Cardiac muscle cell (in vitro differentiated cells and primary cell): ENCODE results near the gene GART. TPM values are rescaled to one million over a fixed set of nuclear protein-coding genes. Genes with fewer than 3 reads are reported as not detected.

ENCODE experiments used
- DNase-seq, 2 donors: peaks; one replicate each; pipeline versions ENCODE4 v3.0.0 to v3.0.0-alpha.2; 2010 to 2017; ENCODE audit warnings: low read depth in 1 of 2, low spot score in 1 of 2
- H3K27ac ChIP-seq: fragments of 200-600 bp; sonication (generic); 2 replicates; pipeline ENCODE4 v1.5.1; 2016
- H3K27me3 ChIP-seq: fragments of 200-600 bp; sonication (generic); 2 replicates; pipeline ENCODE4 v1.6.0; 2016; ENCODE audit warnings: control low read depth
- H3K36me3 ChIP-seq: fragments of 200-600 bp; sonication (generic); 2 replicates; pipeline ENCODE4 v1.5.1; 2016; ENCODE audit warnings: control low read depth
- H3K4me1 ChIP-seq: fragments of 200-600 bp; sonication (generic); 2 replicates; pipeline ENCODE4 v1.8.1; 2017; ENCODE audit warnings: low read depth, mild to moderate bottlenecking, mixed run types
- H3K4me3 ChIP-seq: fragments of 200-600 bp; sonication (generic); 2 replicates; pipeline ENCODE4 v1.5.1; 2016; ENCODE audit warnings: mild to moderate bottlenecking
- H3K9me3 ChIP-seq: fragments of 200-600 bp; sonication (generic); 2 replicates; pipeline ENCODE4 v1.5.1; 2017; ENCODE audit warnings: low read depth, mild to moderate bottlenecking, control low read depth
- CTCF ChIP-seq: IDR thresholded peaks from 2 replicates; pipeline ENCODE4 v1.5.1; 2012; ENCODE audit warnings: low read depth, mild to moderate bottlenecking, low read length
- polyA plus RNA-seq: library from polyadenylated mRNA; unstranded; fragments of >200 nt; fragmentation: Nextera tagmentation; extraction: Ambion mirVana; gene quantifications from 2 replicates; pipeline ENCODE4 v1.2.1, GENCODE V29; 2016
- total RNA-seq: library from RNA; depleted of rRNA; stranded (reverse); fragments of >200 nt; gene quantifications from 2 replicates; pipeline ENCODE4 v1.2.3, GENCODE V29; 2016

GART gene
- total and polyA plus RNA-seq, 2 experiments from 2014 or later, result 53.7 to 129 TPM

- Histone ChIP-seq H3K27me3 (no peaks in the 10 kb centered on the region), H3K36me3 (peaks cover 89% of the 10 kb centered on the region), H3K4me3 (no peak overlapping the region), H3K4me1 (no peaks in the 10 kb centered on the region), H3K9me3 (no peaks in the 10 kb centered on the region), H3K27ac (no peak overlapping the region)
- no peak for DNase-seq
- TF ChIP-seq CTCF, result no peak
Observed at GRCh38 chr21:33558777-33559421, 17.0 kb upstream of the GART start.

GRCh38 chr21:33557447-33557846, 15.5 kb upstream of the GART start:
- Histone ChIP-seq H3K27ac (no peak overlapping the region), H3K36me3 (peaks cover 94% of the 10 kb centered on the region), H3K4me3 (no peak overlapping the region), H3K9me3 (no peaks in the 10 kb centered on the region), H3K27me3 (no peaks in the 10 kb centered on the region), H3K4me1 (no peaks in the 10 kb centered on the region)
- TF ChIP-seq CTCF, result no peak
- no peak for DNase-seq

- no peak overlapping the region for H3K27ac ChIP-seq
- H3K4me3 ChIP-seq, result no peak overlapping the region
- no peaks in the 10 kb centered on the region for H3K9me3 ChIP-seq
- peaks cover 93% of the 10 kb centered on the region for H3K36me3 ChIP-seq
- no peak for TF ChIP-seq CTCF
- no peaks in the 10 kb centered on the region for H3K27me3 ChIP-seq
- DNase-seq, result no peak
- H3K4me1 ChIP-seq, result no peaks in the 10 kb centered on the region
Observed at GRCh38 chr21:33554982-33555344, 13.0 kb upstream of the GART start.

GRCh38 chr21:33554236-33554981, 12.5 kb upstream of the GART start:
- H3K9me3 ChIP-seq, result no peaks in the 10 kb centered on the region
- no peaks in the 10 kb centered on the region for H3K27me3 ChIP-seq
- H3K4me1 ChIP-seq, result no peaks in the 10 kb centered on the region
- H3K27ac ChIP-seq, result no peak overlapping the region
- peaks cover 93% of the 10 kb centered on the region for H3K36me3 ChIP-seq
- DNase-seq, result no peak
- TF ChIP-seq CTCF, result no peak
- H3K4me3 ChIP-seq, result no peak overlapping the region

- no peak for DNase-seq
- Histone ChIP-seq H3K27me3 (no peaks in the 10 kb centered on the region), H3K4me3 (no peak overlapping the region), H3K27ac (no peak overlapping the region), H3K9me3 (no peaks in the 10 kb centered on the region), H3K36me3 (peaks cover 89% of the 10 kb centered on the region), H3K4me1 (no peaks in the 10 kb centered on the region)
- no peak for TF ChIP-seq CTCF
Observed at GRCh38 chr21:33552999-33553598, 11.2 kb upstream of the GART start.
